GM12872 (cell line): ENCODE results near the gene CD276.

Experiments used
- TF ChIP-seq, protein P1 (sequence below): IDR thresholded peaks from 3 replicates; pipeline ENCODE4 v1.5.1; 2011; ENCODE audit warnings: low read depth, mild to moderate bottlenecking, low read length, moderate library complexity; ENCODE audit not compliant: insufficient read depth

The CD276 gene

DNA sequence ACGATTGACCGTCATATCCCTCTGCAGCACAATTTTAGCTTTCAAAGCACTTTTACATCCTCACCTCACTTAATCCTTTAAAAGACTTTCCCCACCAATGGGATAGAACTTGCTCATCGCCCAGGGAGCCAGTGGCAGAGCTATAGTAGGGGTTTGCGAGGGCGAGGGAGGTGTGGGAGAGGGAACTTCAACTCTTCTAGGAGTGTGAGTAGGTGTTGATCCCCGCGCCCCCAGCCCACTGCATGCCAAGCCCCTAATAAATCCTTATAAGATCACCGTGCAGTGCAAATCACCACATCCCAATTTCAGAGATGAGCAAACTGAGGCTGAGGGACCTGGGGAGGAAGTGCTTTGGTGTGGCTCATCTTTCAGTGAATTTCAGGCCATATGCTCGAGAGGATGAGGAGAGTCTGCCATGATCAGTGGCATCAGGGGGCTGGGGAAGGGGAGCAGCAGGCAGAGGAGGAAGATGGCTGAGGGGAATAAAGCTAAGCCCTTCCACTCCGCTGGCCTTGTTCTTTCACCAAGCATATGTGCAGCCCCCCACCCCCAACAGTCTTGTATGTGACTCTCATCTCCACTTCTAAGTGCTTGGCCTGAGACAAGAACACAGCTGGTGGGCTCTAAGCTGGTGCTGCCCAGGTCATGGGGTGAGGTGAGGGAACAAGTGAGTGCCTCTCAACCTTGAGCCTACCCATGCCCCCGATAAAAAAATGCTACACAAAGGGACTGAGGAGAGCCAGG, 63.8 kb downstream of the CD276 start:
- TF ChIP-seq, protein P1, sequence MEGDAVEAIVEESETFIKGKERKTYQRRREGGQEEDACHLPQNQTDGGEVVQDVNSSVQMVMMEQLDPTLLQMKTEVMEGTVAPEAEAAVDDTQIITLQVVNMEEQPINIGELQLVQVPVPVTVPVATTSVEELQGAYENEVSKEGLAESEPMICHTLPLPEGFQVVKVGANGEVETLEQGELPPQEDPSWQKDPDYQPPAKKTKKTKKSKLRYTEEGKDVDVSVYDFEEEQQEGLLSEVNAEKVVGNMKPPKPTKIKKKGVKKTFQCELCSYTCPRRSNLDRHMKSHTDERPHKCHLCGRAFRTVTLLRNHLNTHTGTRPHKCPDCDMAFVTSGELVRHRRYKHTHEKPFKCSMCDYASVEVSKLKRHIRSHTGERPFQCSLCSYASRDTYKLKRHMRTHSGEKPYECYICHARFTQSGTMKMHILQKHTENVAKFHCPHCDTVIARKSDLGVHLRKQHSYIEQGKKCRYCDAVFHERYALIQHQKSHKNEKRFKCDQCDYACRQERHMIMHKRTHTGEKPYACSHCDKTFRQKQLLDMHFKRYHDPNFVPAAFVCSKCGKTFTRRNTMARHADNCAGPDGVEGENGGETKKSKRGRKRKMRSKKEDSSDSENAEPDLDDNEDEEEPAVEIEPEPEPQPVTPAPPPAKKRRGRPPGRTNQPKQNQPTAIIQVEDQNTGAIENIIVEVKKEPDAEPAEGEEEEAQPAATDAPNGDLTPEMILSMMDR = no peak

DNA sequence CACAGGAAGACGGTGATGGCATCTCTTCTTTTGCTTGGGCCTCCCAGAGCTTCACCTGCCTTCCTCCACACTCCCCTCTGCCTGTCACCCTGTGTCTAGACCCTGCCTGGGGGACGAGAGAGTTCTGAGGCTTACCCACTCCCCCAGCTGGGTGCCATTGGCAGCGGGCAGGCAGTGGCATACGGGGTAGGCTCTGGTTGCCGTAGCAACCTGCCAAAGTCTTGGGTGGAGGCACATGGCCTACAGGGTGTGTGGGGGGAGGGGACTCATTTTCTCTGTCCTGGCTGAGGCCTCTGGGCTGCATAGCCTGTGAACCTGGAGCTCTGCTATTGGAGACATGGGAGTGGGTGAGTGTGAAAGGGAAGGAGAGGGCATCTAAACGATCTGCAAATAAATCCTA, 64.5 kb downstream of the CD276 start:
- TF ChIP-seq, protein P1 = no peak

DNA sequence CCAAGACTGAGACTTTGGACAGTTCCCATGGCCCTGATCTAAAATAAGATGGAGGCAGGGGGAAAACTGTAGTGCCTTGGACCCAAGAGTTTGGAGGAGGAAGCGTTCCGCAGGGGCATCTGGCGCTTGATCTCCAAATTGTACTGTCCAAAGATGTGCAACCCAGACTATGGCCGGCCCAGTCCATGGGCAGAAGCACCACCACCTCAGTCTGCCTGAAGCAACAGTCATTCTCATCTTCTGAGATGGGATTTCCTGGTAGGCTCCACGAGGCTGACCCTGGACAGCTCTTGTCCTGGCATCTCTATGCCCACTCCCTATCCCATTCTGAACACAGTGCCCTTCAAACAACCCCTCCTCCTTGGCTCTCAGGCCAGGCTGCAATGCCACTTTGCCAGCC, 65.3 kb downstream of the CD276 start:
- TF ChIP-seq, protein P1 = no peak

- TF ChIP-seq, protein P1 = no peak
These were observed 65.8 kb downstream of the CD276 start for GRCh38 chr15:73749971-73750370.

- TF ChIP-seq, protein P1 = no peak
These were observed 66.3 kb downstream of the CD276 start for GRCh38 chr15:73750438-73750837.

GRCh38 chr15:73750951-73751350, 66.8 kb downstream of the CD276 start:
- TF ChIP-seq, protein P1 = no peak

DNA sequence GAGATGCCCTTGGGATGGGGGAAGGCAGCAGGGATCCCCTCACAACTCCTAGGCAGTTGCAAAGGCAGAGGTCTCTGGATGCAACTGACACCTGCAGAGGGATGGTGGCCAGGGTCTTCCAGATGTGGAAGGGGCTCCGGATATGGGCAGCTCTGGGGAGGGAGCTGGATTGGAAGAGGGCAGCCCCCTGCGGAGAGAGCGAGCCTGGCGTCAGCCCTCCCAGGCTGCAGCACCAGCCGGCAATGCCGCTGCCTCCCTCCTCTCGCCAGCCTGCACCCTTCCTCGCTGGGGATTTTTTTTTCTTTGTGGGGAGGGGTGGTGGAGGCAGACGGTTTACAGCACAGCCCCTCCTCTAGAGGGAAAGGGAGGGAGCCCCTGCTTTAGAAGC, 67.3 kb downstream of the CD276 start:
- TF ChIP-seq, protein P1 = no peak
